Effector memory CD4-positive, alpha-beta T cell (primary cell): ENCODE results near the gene ST8SIA1.

ENCODE experiments used
- DNase-seq, 3 donors: peaks; one replicate each; pipeline ENCODE4 v3.0.0-alpha.2; 2020
- H3K27ac ChIP-seq: 2 replicates; pipeline ENCODE4 v1.7.0; 2013; ENCODE audit warnings: mild to moderate bottlenecking, low read length, moderate library complexity; ENCODE audit not compliant: insufficient read depth, poor library complexity, severe bottlenecking
- H3K27me3 ChIP-seq: replicated peaks from 2 replicates; pipeline ENCODE4 v1.7.0; 2013; ENCODE audit warnings: mild to moderate bottlenecking, low read length; ENCODE audit not compliant: insufficient read depth, control insufficient read depth, poor library complexity, severe bottlenecking
- H3K36me3 ChIP-seq: 2 replicates; pipeline ENCODE4 v1.7.0; 2013; ENCODE audit warnings: mild to moderate bottlenecking, low read length, moderate library complexity; ENCODE audit not compliant: control insufficient read depth, insufficient read depth
- H3K4me1 ChIP-seq: 2 replicates; pipeline ENCODE4 v1.7.0; 2013; ENCODE audit warnings: low read length, mild to moderate bottlenecking; ENCODE audit not compliant: control insufficient read depth, insufficient read depth, poor library complexity, severe bottlenecking
- H3K4me3 ChIP-seq: 2 replicates; pipeline ENCODE4 v1.7.0; 2013; ENCODE audit warnings: low read length, low read depth, mild to moderate bottlenecking; ENCODE audit not compliant: insufficient read depth, poor library complexity, severe bottlenecking
- H3K9me3 ChIP-seq: 2 replicates; pipeline ENCODE4 v1.7.0; 2013; ENCODE audit warnings: mild to moderate bottlenecking, low read length, moderate library complexity; ENCODE audit not compliant: control insufficient read depth

ST8SIA1 gene

GRCh38 chr12:22285846-22286245 lies 48.7 kb downstream of the ST8SIA1 start:
- Histone ChIP-seq H3K4me1 (peaks cover 7% of the 10 kb centered on the region), H3K36me3 (no peaks in the 10 kb centered on the region), H3K27ac (no peak overlapping the region), H3K27me3 (no peaks in the 10 kb centered on the region), H3K4me3 (no peak overlapping the region), H3K9me3 (no peaks in the 10 kb centered on the region)
- DNase-seq, result no peak

- DNase-seq, result no peak
- Histone ChIP-seq H3K27me3 (no peaks in the 10 kb centered on the region), H3K4me1 (peaks cover 7% of the 10 kb centered on the region), H3K36me3 (no peaks in the 10 kb centered on the region), H3K27ac (no peak overlapping the region), H3K4me3 (no peak overlapping the region), H3K9me3 (no peaks in the 10 kb centered on the region)
These were observed 49.6 kb downstream of the ST8SIA1 start for GRCh38 chr12:22284871-22285270.

DNA sequence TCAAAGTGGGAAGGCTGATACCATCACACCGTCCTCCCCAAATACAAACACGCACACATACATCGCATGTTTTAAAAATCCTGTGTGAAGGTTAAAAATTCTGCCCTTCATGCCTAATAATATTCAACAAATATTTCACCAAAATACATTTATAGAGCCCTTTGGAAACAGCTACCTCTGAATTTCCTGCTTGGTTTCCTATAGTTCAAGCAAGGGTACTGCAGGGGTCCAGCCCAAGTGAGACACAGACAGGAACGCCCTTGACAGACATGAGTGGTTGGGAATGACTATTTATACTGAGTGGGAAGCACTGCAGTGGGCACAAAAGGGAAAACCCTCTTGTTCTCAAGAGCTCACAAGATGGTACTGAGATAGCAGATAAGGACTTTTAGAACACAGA lies 51.0 kb downstream of the ST8SIA1 start:
- Histone ChIP-seq H3K27me3 (no peaks in the 10 kb centered on the region), H3K4me1 (peaks cover 5% of the 10 kb centered on the region), H3K36me3 (no peaks in the 10 kb centered on the region), H3K27ac (no peak overlapping the region), H3K4me3 (no peak overlapping the region), H3K9me3 (no peaks in the 10 kb centered on the region)
- DNase-seq, result no peak

DNA sequence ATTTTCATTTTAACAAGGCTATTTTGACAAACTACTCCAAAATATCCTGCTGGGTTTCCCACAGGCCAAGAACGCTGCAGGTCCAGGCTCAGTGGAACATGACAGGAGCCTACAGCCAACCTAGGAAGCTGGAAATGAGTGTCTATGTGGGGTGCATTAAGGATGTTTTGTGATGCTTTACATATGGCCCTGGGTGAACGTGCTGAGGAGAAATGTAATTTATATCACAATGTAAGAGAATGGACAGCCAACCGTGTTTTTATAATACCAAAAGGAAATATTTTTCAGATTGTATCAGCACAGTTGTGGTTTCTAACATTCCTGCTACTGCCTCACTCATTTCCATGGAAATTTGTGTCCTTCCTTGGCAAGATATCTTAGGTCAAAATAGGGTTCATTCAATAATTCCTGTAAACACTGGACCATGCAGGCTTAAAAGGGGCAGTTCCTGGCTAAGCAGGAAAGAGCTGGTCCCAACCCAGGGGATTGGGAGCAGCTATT lies 51.5 kb downstream of the ST8SIA1 start:
- Histone ChIP-seq H3K27me3 (no peaks in the 10 kb centered on the region), H3K4me3 (no peak overlapping the region), H3K36me3 (no peaks in the 10 kb centered on the region), H3K4me1 (peaks cover under 1% of the 10 kb centered on the region), H3K9me3 (no peaks in the 10 kb centered on the region), H3K27ac (no peak overlapping the region)
- DNase-seq, result no peak

- Histone ChIP-seq H3K27me3 (no peaks in the 10 kb centered on the region), H3K9me3 (no peaks in the 10 kb centered on the region), H3K4me1 (no peaks in the 10 kb centered on the region), H3K27ac (no peak overlapping the region), H3K36me3 (no peaks in the 10 kb centered on the region), H3K4me3 (no peak overlapping the region)
- no peak for DNase-seq
These were observed 52.2 kb downstream of the ST8SIA1 start for GRCh38 chr12:22282283-22282682.

DNA sequence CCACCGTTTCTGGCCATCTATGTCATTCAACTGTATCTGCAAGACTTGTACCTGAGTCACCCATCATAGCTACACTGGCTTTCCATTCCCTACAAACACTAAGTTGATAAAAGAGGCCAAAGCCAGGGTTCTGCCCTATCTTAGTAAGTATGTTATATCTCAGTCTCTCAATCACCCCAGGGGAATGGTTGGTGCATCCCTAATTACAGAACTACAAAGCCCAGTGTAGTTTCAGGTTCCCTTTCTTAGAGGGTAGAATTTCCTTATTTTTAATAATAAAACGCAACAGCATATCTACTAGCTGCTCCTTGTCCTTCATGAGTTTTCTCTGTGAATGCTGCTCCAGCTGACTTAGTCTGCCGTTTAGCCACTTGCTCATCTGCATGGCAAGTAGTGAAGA lies 57.6 kb downstream of the ST8SIA1 start:
- Histone ChIP-seq H3K27me3 (no peaks in the 10 kb centered on the region), H3K4me1 (no peaks in the 10 kb centered on the region), H3K9me3 (no peaks in the 10 kb centered on the region), H3K4me3 (no peak overlapping the region), H3K27ac (no peak overlapping the region), H3K36me3 (no peaks in the 10 kb centered on the region)
- DNase-seq, result no peak

GRCh38 chr12:22276313-22276712 lies 58.2 kb downstream of the ST8SIA1 start:
- no peak overlapping the region for H3K27ac ChIP-seq
- H3K9me3 ChIP-seq, result no peaks in the 10 kb centered on the region
- H3K4me3 ChIP-seq, result no peak overlapping the region

DNA sequence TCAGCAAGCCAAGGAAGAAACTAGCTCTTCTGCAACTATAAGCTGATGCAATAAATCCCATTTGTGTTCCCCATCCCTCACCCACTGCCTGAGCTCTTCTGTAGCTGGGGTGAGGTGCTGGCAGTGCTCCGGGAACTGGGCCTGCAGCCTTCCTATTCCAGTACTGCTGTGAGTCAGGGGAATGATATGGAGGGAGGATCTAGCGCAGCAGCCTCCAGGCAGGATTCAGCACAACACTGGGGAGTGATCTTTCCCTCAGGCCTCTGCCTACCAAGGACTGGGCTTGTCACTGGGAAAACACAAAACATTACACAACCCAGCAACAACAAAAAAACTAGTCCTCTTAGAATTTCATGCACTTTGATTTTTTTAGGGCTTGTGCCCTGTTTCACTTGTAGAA lies 58.7 kb downstream of the ST8SIA1 start:
- no peaks in the 10 kb centered on the region for H3K36me3 ChIP-seq
- H3K4me3 ChIP-seq, result no peak overlapping the region
- no peaks in the 10 kb centered on the region for H3K9me3 ChIP-seq
- H3K27me3 ChIP-seq, result no peaks in the 10 kb centered on the region
- no peak for DNase-seq
- H3K27ac ChIP-seq, result no peak overlapping the region
- H3K4me1 ChIP-seq, result no peaks in the 10 kb centered on the region

More at GRCh38 chr12:22276313-22276712, 58.2 kb downstream of the ST8SIA1 start:
- Histone ChIP-seq H3K4me1 (no peaks in the 10 kb centered on the region), H3K36me3 (no peaks in the 10 kb centered on the region), H3K27me3 (no peaks in the 10 kb centered on the region)
- DNase-seq, result no peak

- H3K36me3 ChIP-seq, result no peaks in the 10 kb centered on the region
- no peak overlapping the region for H3K4me3 ChIP-seq
- H3K27me3 ChIP-seq, result no peaks in the 10 kb centered on the region
- H3K9me3 ChIP-seq, result no peaks in the 10 kb centered on the region
- no peak for DNase-seq
- no peaks in the 10 kb centered on the region for H3K4me1 ChIP-seq
- no peak overlapping the region for H3K27ac ChIP-seq
These were observed 62.0 kb downstream of the ST8SIA1 start for GRCh38 chr12:22272335-22273151.

DNA sequence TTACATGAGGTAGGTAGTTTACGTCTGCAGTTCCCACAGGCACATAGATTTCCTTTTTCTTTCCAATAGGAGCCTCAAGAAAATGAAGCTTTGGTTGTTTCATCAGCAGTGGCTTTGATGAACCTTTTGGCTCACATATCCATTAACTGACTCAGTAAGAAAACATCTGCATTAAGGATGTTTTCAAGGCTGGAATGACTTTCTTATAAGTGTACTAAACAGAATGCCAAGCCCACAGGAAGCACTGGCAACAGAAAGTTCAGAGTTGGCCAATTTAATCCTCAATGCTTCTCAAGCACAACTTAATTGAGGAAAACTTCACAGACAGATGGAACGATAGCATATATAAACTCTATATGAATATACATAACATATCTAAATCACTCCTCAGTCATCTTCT lies 63.5 kb downstream of the ST8SIA1 start:
- DNase-seq, result no peak
- no peaks in the 10 kb centered on the region for H3K9me3 ChIP-seq
- no peak overlapping the region for H3K27ac ChIP-seq
- no peaks in the 10 kb centered on the region for H3K27me3 ChIP-seq
- H3K4me1 ChIP-seq, result no peaks in the 10 kb centered on the region
- H3K36me3 ChIP-seq, result no peaks in the 10 kb centered on the region
- H3K4me3 ChIP-seq, result no peak overlapping the region
